Measurements from ENCODE around the gene NHLRC4.

NHLRC4 gene

DNA sequence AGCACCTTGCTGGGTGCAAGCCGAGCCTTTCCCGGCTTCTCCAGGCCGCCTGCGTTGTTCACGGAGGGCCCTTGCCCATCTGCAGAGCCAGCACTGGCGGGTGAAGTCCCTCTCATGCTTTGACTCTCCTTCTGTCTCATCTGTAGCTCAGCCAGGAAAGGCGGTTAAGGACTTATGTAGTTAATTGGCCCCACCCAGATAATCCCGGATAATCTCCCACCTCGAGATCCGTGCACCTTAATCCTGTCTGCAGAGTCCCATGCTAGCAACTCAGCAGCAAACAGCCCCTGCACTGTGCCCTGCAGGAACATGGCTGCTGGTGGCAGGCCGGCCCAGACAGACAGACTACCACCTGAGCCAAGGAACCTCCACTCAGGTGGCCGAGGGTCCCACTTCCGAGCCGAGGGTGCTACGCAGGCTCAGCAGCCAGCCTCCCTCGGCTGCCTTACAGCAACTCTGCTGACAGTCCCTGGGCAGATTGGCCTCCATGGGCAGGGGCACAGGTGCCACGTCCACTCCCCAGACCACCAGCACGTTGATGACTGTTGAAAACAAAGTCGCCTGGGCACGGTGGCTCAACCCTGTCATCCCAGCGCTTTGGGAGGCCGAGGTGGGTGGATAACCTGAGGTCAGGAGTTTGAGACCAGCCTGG is 40.0 kb downstream of the NHLRC4 start:
- no peak for DNase-seq

DNA sequence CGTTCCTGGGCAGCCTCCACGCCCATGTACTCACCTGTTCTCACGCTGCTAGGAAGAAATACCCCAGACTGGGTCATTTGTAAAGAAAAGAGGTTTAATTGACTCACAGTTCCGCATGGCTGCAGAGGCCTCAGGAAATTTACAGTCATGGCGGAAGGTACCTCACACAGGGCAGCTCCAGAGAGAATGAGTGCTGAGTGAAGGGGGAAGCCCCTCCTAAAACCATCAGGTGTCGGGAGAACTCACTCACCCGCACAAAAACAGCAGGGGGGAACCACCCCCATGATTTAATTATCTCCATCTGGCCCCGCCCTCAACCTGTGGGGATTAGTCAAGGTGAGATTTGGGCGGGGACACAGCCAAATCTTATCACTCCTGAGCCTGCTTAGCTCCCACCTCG is 41.2 kb downstream of the NHLRC4 start:
- DNase-seq: no peak

DNA sequence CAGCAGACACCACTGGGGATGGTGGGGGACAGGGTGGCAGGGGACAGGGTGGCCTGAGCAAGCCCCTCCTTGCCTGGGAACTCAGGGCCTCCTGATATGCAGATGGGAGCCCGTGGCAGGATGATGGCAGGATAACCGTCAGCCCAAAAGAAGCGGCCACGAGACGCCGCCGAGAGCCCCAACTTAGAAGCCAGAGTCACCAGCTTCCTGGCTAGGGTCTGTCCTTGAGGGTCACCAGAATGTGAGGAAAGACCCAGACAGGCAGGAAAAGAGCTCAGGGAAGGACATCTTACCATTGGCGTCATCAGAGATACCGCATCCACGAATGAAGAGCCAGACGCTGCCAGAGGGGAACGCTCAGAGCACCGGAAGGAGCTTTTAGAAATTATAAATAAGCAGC is 42.5 kb downstream of the NHLRC4 start:
- no peak for DNase-seq

DNA sequence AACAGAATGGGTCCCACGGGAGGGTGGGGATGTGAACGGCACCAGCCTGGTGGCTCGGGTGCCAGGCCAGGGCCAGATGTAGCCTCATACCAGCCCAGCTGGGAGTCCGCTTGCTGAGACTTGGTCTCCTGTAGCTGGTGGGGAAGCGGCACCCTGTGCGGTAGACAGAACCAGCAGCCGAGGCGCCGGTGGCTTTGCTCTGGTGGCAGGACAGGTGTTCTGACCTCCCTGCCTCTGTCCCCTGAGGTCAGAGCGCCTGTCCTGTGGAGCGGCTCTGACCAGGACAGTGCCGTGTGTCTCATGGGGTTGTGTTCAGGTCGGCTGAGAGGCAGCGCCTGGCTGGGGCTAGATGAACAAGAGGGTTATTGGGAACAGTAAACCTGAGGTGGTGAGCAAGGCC is 43.2 kb downstream of the NHLRC4 start:
- DNase-seq: no peak

DNA sequence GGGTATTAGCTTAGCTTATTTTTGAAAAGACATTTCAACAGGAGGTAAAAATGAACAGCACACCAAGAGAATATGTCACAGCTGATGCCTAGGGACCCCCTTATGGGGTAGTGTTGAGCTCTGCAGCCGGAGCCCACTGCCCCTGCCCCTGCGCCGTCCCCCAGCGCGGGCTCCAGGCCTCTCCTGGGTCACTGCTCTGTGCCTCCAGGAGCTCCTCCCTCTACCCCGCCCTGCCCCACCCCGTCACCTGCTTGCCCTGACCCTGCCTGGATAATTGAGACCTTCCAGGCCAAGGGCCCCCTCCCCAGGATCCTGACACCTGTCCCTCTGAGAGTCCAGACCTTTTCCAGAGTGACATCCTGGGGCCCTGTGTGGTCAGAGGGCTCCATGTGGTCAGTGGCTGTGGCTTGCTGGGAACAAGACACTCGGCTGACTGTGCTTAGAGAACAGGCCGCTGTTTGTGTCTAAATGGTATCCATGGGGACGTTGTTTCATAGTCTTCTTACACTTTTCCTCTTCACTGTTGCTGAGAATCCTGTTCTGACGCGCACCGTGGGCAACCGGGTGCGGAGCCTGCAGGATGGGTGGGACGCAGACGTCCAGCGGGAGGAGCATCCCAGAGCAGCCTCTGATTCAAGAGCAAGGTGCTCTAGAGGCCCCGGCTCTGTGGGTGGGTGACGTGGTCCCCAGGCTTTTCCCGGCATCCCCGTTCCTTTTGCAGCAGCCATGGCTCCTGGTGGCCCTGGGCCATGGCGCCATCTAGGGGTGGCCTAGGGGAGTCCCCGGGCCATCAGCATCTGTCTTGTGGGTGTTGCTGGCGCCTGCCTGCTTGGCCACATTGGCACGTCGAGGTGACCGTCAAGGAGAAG is 43.9 kb downstream of the NHLRC4 start:
- DNase-seq: peak; percentile 40

DNA sequence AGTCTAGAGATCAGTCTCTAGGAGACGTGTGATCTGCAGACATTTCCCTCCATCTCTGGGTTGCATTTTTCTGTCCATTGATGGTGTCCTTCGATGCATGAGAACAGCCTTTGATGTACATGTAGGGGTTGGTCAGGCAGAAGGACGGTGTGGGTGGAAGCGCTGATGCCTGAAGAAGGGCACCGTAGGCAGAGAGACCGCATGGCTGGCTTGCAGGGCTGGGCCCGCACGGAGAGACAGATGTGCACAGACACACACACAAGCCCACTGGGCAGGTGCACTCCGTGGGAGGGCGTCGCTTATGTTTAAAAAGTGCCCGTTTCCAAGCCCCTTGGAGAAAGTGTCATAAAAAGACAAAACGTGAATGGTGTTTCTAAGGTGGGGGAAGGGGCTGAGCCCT is 48.3 kb downstream of the NHLRC4 start:
- no peak for DNase-seq

DNA sequence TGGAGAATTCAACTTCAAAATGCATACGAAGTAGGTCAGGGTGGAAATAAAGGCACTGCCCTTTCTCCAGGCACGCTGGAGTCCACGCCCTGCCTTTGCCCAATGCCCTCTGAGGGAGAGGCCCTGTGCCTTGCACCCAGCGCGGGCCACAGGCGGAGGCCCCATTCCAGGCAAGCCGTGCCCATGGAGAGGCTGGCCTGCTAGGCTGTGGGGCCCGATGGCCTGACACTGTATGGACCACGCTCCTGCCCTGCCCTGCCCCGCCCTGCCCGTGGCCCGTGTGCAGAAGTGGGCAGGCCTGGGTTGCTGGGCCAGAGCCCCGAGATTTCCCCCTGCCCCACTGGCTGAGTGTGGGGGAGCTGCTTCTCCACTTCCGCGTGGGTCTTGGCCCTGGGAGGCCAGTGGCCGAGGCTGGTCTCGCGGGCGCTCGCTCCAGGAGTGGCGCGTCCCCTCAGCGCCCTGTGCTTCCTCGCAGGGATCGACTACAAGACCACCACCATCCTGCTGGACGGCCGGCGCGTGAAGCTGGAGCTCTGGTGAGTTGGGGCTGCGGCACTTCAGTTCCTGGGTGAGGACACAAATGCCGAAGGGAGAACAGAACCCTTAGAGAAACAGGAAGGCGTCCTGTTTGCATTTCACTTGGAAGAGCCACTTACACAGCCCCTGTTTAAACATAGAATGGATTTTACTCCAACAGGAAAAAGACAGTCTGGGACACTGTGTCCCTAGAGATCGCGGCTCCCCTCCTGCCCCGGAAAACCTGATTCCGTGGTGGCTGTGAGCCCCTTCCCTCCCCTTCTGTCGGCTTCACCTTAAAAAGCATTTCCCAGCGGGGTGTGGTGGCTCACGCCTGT is 50.2 kb downstream of the NHLRC4 start:
- no peak for DNase-seq

DNA sequence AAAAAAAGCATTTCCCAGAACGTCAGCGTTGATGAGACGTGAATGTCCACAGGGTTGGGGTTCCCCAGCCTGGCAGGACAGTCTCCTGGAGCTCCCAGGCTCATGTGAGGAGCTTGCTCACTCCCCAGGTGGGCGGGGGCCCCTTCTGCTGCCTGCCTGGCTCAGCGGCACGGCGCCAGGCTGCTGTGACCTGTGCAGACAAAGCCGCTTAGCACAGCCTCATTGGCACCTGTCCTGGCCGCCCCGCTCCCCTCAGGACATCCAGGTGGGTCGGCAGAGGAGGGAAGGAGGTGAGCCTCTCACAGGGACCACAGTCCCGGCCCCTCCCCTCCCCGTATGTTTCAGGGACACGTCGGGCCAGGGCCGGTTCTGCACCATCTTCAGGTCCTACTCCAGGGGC is 51.0 kb downstream of the NHLRC4 start:
- no peak for DNase-seq
